Adipocyte (in vitro differentiated cells): ENCODE measurements around the gene LRTM2.

Source experiments
- DNase-seq: peaks from one replicate; pipeline ENCODE4 v3.0.0-alpha.2; 2015; ENCODE audit warnings: low read depth
- H3K27me3 ChIP-seq: replicated peaks from 2 replicates; pipeline ENCODE4 v1.7.0; 2013; ENCODE audit warnings: mild to moderate bottlenecking, low read length, moderate library complexity; ENCODE audit not compliant: control insufficient read depth, insufficient read depth
- H3K36me3 ChIP-seq: 2 replicates; pipeline ENCODE4 v1.7.0; 2013; ENCODE audit warnings: low read length, mild to moderate bottlenecking, moderate library complexity; ENCODE audit not compliant: control insufficient read depth, insufficient read depth, severe bottlenecking
- H3K4me1 ChIP-seq: 2 replicates; pipeline ENCODE4 v1.7.0; 2013; ENCODE audit warnings: mild to moderate bottlenecking, low read length, moderate library complexity; ENCODE audit not compliant: control insufficient read depth, insufficient read depth
- H3K4me3 ChIP-seq: 2 replicates; pipeline ENCODE4 v1.7.0; 2013; ENCODE audit warnings: mild to moderate bottlenecking, low read length, moderate library complexity
- H3K9ac ChIP-seq: 2 replicates; pipeline ENCODE4 v1.7.0; 2013; ENCODE audit warnings: mild to moderate bottlenecking, low read length, moderate library complexity
- H3K9me3 ChIP-seq: 2 replicates; pipeline ENCODE4 v1.7.0; 2013; ENCODE audit warnings: mild to moderate bottlenecking, low read length, moderate library complexity; ENCODE audit not compliant: control insufficient read depth

Gene LRTM2

DNA sequence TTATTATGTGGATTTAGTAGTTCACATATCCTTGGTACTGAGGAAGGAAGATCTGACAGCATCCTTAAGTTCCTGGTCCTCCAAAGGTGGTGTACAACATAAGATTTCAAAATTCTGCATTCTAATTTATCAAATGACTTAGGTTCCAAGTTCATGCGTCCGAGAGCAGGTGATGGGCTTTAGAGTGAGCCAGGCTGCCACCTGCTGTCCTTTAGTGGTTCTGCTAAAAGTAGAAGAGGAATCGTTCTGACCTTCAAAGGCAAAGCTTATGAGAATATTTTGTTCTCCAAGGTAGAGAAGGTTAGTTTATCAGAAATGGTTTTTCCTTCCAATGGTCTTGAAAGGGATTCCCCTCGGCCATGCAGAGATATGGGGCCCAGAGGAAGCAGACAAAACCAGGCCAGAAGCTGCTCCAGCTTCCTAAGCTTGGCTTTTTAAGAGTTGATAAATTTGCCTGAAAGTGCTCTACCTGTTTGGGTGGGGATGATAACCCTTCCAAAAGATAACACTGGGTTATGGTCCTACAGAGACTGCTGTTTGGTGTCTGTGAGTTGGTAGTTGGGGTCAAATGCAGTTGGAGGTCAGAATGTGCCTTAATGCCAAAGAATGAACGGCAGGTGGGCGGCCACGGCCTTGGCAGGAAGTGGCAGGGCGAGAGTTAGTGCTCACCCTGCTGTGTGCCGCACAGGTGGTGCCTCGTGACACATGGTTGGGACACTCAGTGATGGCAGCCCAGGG is 29.1 kb upstream of the LRTM2 start:
- DNase-seq, result peak; percentile 85
- Histone ChIP-seq H3K36me3 (peaks cover 21% of the 10 kb centered on the region), H3K27me3 (no peaks in the 10 kb centered on the region), H3K9me3 (no peaks in the 10 kb centered on the region), H3K4me1 (peaks cover 22% of the 10 kb centered on the region), H3K4me3 (no peak overlapping the region), H3K9ac (no peak overlapping the region)

DNA sequence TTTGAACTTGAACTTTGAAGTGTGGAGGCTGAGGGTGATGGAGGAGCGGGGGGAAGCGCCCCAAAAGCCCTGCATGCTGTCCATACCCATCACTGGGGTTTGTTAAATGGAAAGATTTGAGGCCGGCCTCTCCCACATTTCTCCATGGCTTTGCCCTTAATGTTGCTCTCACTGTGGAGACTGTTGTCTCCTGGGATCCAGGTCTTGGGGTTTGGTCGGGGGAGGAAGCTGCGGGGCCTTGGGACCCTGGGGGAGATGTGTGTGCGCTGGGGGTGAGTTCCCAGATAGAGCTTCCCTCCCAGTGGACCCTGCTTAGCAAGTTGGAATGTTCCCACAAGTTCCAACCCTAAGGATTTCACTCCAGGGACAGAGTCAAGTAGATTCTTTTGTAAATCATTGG is 28.0 kb upstream of the LRTM2 start:
- no peak overlapping the region for H3K9ac ChIP-seq
- peaks cover 26% of the 10 kb centered on the region for H3K4me1 ChIP-seq
- no peak overlapping the region for H3K4me3 ChIP-seq
- H3K36me3 ChIP-seq, result peaks cover 10% of the 10 kb centered on the region
- DNase-seq, result no peak
- no peaks in the 10 kb centered on the region for H3K9me3 ChIP-seq
- H3K27me3 ChIP-seq, result no peaks in the 10 kb centered on the region

DNA sequence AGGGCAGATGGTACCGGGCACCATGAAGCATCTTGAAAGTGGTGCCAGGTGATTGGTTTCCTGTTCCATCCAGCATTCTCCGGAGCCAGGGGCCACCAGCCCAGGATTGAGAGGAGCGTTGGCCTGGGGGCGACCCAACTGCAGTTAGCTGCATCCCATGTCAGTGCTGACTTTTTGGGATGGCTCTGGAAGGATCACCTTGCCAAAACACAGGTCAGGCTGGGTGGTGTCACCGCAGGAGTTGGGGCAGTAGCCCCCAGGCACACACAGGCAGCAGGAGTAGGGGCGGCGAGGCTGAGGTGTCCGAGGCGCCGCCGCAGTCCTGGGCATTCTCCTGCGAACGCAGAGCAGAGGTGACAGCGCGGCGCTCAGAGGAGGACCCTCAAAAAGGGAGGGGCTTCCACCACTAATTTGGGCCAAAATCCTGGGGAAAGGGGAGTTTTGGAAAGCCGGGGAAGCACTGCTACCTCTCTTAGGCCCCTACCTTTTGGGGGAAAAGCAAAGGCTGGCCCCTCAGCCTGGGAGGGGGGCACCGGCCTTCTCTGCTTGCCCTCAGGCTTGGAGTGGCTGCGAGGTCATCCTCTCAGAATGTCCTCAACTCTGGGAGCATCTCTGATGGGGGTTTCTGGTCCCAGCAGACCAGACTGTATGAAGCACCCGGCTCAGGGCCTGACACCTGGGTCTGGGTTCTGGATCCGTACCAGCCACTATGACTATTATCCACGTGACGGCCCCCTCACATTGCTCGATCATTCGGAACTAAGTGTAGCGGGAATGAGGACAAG is 26.7 kb upstream of the LRTM2 start:
- no peaks in the 10 kb centered on the region for H3K9me3 ChIP-seq
- no peaks in the 10 kb centered on the region for H3K36me3 ChIP-seq
- H3K9ac ChIP-seq, result no peak overlapping the region
- H3K27me3 ChIP-seq, result no peaks in the 10 kb centered on the region
- no peak overlapping the region for H3K4me3 ChIP-seq
- DNase-seq, result no peak
- peaks cover 20% of the 10 kb centered on the region for H3K4me1 ChIP-seq

DNA sequence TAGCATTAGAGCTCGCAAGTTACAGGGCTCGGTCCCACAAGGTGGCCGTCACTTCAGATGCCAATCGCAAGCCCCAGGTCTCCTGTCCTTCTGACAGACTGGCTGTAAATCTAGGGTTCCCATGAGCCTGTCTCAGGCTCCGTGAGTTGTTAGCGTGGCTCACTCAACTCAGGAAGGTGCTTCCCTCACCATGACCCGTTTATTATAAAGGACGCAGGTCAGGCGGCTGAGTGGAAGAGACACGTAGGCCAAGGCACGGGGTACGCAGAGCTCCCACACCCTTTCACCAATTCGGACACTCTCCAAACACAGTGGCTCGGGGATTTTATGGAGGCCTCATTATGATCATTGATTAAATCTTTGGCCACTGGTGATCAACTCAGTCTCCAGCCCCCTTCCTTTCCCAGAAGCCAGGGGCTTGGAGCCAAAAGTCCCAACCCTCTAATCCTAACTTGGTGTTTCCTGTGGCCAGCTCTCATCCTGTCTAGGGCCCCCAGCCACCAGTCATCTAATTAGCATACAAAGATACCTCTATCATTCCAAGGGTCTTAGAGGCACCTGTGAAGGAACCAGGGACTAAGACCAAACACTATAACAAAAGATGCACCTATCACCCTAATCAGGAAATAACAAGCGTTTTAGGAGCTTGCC is 25.8 kb upstream of the LRTM2 start:
- Histone ChIP-seq H3K9ac (no peak overlapping the region), H3K9me3 (no peaks in the 10 kb centered on the region), H3K4me3 (no peak overlapping the region), H3K4me1 (peaks cover 20% of the 10 kb centered on the region), H3K36me3 (no peaks in the 10 kb centered on the region), H3K27me3 (no peaks in the 10 kb centered on the region)
- no peak for DNase-seq

DNA sequence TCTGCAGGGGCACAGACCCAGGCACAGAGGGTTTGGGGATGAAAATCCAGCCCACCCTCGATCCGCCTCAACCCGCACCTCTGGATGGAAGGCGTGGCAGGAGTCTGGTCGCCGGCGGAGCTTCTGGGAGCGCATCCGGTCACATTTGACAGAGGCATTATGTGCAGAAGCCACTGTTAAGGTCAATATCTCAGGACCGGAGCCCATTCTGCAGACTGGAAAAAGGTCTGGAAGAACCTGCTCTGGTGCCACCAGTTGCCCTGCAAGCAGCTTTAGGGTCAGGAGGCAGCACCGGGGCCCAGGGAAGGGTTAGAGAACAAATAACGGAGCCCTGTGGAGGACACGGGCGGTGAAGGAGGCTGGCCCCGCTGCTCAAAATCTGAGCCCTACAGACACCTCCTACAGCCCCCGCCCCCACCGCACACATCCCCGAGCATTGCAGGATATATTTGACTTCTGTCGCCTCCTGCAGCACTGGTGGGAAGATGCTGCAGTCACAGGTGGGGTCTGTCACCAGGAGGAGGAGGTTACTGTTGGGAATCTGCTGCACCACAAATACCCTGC is 25.1 kb upstream of the LRTM2 start:
- peaks cover 20% of the 10 kb centered on the region for H3K4me1 ChIP-seq
- no peaks in the 10 kb centered on the region for H3K27me3 ChIP-seq
- DNase-seq, result no peak
- no peaks in the 10 kb centered on the region for H3K36me3 ChIP-seq
- peak overlapping the region; percentile 55 for H3K9ac ChIP-seq
- H3K9me3 ChIP-seq, result no peaks in the 10 kb centered on the region
- peak overlapping the region; percentile 57 for H3K4me3 ChIP-seq

DNA sequence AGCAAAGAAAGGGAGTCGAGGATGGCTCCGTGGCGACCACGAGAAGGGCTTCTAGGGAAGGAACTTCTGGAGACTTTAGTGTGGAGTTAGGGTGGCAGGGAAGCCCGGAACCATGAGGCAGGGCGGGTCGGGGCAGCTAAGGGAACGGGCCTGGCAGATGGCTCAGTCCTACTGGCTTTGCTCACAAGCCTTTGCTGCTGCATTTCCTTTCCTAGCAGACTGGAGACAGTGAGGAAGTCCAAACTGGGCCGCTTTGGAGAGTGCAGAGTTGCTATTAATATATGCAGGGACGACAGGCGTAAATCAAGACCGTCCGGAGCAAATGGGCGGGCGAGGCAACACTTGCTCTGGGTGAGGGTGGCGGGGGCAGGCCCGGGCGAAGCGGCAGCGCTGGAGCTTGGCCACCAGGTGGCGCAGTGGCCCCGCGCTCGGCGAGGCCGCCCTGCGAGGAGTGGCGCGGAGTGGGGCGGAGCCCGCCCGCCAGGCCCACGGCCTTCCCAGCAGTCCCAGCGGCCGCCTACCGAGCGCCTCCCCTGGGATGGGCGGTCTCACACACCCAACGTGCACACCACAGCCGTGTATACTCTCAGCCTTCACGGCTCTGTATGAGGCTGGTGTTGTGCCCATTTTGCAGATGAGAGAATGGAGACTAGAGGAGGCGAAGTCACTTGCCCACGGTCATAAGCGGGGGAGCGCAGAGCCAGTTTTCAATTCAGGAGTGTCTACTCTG is 24.4 kb upstream of the LRTM2 start:
- Histone ChIP-seq H3K4me1 (peaks cover 24% of the 10 kb centered on the region), H3K9me3 (no peaks in the 10 kb centered on the region), H3K4me3 (peak overlapping the region; percentile 77), H3K36me3 (no peaks in the 10 kb centered on the region), H3K27me3 (no peaks in the 10 kb centered on the region), H3K9ac (peak overlapping the region; percentile 80)
- DNase-seq, result peak; percentile 92

DNA sequence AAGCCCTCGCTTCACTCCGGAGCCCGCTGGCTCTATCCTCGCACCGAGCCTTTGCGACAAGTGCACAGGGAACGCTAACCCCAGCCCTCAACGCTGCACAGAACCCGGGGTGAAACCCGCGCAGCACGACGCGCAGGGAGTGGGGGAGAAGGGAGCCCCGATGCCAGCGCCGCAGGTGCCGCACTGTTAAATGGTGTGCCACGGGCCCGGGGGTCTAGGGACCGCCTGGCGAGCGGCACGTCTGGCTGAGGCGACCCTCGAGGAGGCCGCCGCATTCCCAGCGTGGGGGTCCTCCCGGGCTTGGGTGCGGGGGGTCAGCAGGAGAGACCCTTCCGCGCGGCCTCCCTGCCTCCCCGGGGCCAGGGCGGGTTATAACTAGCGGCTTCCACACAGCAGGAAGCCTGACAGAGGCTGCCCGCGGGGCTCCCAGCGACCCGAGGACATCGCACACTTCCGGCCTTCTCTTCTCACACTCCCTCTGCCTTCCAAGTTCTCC is 23.8 kb upstream of the LRTM2 start:
- H3K4me3 ChIP-seq, result peak overlapping the region; percentile 77
- no peaks in the 10 kb centered on the region for H3K27me3 ChIP-seq
- peak overlapping the region; percentile 80 for H3K9ac ChIP-seq
- no peaks in the 10 kb centered on the region for H3K36me3 ChIP-seq
- H3K4me1 ChIP-seq, result peaks cover 29% of the 10 kb centered on the region
- no peaks in the 10 kb centered on the region for H3K9me3 ChIP-seq
- DNase-seq, result no peak

DNA sequence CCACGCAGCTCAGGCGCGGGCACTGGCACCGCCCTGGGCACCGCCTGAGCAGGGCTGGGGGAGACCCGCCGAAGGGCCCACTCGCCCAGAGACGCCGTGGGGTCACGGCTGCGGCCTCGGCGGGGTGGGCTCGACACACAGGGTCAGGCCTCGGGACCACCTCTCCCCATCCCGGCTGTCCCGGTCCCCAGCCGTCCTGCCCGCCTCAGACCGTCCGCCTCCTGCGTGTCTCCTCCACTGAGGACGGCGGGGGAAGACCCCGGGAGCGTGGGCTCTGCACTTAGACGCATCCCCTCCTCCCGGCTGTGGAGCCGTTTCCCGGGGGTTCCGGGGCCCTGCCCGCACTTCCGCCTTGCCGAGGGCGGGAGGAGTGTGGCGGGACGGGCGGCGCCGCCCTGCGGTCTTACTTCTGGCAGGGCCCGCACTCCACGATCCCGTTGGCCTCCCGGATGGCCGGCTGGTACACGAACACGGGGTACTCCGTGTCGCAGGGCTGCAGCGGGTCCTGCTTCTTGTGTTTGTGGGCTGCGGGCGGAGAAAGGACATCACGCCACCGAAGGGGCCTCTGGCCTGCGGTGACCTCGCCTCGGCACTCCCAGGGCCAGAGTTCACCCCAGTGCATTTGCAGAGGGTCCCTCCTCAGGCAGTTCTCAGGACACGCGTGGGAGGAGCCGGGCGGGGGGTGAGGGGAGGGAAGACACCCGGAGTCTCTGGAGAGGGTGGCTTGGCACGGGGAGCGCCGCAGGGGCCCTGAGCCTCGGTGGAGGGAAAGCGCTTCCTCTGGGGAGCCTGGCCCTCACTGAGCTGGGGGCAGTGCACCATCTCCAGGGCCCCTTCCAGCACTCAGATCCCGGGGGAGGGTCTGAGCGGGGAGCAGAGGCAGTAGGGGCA is 23.1 kb upstream of the LRTM2 start:
- no peaks in the 10 kb centered on the region for H3K27me3 ChIP-seq
- no peak for DNase-seq
- peak overlapping the region; percentile 77 for H3K4me3 ChIP-seq
- H3K9me3 ChIP-seq, result no peaks in the 10 kb centered on the region
- H3K4me1 ChIP-seq, result peaks cover 27% of the 10 kb centered on the region
- H3K9ac ChIP-seq, result peak overlapping the region; percentile 80
- H3K36me3 ChIP-seq, result no peaks in the 10 kb centered on the region

DNA sequence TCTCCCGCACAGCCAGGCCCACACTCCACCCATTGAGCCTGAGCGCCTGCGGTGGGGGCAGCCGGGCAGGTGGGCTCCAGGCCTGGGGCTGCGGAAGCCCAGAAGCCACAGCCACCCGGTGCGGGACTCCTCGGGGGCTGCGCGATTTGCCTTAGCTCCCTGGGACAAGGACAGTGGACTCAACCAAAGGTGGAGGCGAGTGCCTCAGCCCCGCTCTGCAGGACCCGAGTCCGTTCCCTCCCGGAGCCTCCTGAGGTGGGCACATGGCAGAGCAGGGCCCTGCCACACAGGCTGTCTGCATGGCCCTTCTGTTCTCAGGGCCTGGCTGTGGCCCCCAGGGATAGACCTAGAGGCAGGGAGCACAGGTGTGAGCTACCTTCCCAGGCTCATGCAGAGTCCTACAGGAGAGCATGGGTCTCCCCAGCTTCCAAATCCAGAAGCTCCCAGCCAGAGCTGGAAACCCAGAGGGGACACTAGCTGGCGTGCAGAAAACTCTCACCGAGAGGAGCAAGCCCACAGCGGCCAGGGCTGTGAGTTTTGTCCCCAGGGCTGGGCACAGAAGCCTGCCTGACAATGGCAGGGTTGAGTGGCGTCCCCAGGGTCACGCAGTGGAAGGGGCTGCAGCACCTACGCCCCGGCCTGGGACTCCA is 22.2 kb upstream of the LRTM2 start:
- Histone ChIP-seq H3K27me3 (no peaks in the 10 kb centered on the region), H3K4me1 (peaks cover 20% of the 10 kb centered on the region), H3K36me3 (no peaks in the 10 kb centered on the region), H3K4me3 (no peak overlapping the region), H3K9ac (no peak overlapping the region), H3K9me3 (no peaks in the 10 kb centered on the region)
- DNase-seq, result no peak

DNA sequence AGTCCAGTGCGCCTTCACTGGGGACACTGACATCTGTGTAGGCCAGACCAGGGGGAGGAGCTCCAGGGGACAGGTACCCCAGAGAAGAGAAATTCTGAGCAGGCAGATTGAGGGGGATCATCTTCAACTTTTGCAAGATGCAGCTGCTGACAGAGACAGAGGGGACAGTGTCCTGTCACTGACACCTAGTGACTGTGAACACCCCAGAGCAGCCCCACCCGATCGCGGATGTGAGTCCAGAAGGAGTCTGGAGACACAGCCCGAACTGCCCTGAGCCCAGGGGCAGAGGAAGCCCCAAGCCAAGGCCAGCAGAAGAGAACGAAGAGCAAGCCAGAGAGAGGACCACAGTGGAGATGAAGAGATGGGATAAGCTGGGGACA is 21.7 kb upstream of the LRTM2 start:
- peaks cover 20% of the 10 kb centered on the region for H3K4me1 ChIP-seq

More for the DNA sequence above, 21.7 kb upstream of the LRTM2 start:
- no peaks in the 10 kb centered on the region for H3K36me3 ChIP-seq
- H3K9ac ChIP-seq, result no peak overlapping the region
- H3K9me3 ChIP-seq, result no peaks in the 10 kb centered on the region
- no peak overlapping the region for H3K4me3 ChIP-seq
- no peak for DNase-seq
- no peaks in the 10 kb centered on the region for H3K27me3 ChIP-seq
